ENCODE data around the gene KREMEN2. TPM values are rescaled to one million over a fixed set of nuclear protein-coding genes. Genes with fewer than 3 reads are reported as not detected.

Gene KREMEN2
- total and polyA plus RNA-seq, 2 of the 13 experiments (the other 11 are each of a cell fraction or from before 2014, with no cell fraction given), result 0.48 to 1.2 TPM

DNA sequence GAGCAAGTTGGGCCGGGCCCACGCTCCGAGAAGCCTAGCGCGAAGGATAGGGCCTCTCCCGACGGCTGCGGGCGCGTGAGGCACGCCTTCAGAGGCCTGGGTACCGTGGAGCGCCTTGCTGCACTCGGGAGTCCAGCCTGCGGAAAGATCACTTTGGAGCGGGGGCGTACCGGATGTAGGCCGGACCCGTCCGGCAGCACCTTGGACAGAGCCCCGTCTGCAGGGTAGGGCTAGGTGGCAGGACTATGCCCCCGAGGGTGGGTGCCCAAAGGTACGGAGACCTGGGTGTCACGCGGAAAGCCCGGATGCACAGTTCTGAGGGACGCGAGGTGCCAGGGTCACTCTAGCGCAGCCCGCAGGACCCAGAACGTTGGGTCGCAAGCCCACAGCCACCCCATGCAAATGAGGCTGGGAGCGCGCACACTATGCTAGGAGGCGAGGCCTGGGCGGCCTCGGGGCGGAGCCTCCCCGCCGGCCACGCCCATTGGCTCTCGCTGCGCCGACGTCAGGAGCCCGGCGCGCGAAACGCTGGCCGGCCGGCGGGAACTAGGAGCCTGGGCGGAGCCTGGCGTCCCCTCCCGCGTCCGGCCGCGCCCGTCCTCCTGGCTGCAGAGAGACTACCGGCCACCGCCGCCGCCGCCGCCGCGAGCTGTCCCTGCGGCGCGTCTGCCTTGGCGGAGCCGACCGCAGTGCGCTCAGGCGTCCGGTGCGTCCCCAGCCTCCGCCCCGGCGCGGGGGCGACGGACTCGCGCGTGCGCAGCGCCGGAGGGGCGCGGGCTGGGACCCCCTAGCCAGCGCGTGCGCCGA is 4.9 kb downstream of the KREMEN2 start, which contains the start of gene PAQR4 (continued):
- TF ChIP-seq TP53 (CRISPR knock-in tag; conservative IDR thresholded peaks at IDR 0.05), result peak; percentile 88
- TF ChIP-seq BRCA1 (CRISPR knock-in tag; IDR thresholded peaks at IDR 0.05), result peak; percentile 96
- peak; percentile 91 for TF ChIP-seq MYC (CRISPR knock-in tag; IDR thresholded peaks at IDR 0.05; ENCODE audit: borderline replicate concordance)
- no peak for TF ChIP-seq ZNF207 (IDR thresholded peaks at IDR 0.05; ENCODE audit: borderline replicate concordance)
- no peak for TF ChIP-seq ZNF432 (CRISPR knock-in tag; IDR thresholded peaks at IDR 0.05; ENCODE audit: borderline replicate concordance)
- peak; percentile 91 for TF ChIP-seq ARNTL (CRISPR knock-in tag; IDR thresholded peaks at IDR 0.05)
- TF ChIP-seq, protein P1, sequence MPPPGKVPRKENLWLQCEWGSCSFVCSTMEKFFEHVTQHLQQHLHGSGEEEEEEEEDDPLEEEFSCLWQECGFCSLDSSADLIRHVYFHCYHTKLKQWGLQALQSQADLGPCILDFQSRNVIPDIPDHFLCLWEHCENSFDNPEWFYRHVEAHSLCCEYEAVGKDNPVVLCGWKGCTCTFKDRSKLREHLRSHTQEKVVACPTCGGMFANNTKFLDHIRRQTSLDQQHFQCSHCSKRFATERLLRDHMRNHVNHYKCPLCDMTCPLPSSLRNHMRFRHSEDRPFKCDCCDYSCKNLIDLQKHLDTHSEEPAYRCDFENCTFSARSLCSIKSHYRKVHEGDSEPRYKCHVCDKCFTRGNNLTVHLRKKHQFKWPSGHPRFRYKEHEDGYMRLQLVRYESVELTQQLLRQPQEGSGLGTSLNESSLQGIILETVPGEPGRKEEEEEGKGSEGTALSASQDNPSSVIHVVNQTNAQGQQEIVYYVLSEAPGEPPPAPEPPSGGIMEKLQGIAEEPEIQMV (CRISPR knock-in tag; IDR thresholded peaks at IDR 0.05; ENCODE audit: low read depth), result peak; percentile 85
- TF ChIP-seq, protein P2, sequence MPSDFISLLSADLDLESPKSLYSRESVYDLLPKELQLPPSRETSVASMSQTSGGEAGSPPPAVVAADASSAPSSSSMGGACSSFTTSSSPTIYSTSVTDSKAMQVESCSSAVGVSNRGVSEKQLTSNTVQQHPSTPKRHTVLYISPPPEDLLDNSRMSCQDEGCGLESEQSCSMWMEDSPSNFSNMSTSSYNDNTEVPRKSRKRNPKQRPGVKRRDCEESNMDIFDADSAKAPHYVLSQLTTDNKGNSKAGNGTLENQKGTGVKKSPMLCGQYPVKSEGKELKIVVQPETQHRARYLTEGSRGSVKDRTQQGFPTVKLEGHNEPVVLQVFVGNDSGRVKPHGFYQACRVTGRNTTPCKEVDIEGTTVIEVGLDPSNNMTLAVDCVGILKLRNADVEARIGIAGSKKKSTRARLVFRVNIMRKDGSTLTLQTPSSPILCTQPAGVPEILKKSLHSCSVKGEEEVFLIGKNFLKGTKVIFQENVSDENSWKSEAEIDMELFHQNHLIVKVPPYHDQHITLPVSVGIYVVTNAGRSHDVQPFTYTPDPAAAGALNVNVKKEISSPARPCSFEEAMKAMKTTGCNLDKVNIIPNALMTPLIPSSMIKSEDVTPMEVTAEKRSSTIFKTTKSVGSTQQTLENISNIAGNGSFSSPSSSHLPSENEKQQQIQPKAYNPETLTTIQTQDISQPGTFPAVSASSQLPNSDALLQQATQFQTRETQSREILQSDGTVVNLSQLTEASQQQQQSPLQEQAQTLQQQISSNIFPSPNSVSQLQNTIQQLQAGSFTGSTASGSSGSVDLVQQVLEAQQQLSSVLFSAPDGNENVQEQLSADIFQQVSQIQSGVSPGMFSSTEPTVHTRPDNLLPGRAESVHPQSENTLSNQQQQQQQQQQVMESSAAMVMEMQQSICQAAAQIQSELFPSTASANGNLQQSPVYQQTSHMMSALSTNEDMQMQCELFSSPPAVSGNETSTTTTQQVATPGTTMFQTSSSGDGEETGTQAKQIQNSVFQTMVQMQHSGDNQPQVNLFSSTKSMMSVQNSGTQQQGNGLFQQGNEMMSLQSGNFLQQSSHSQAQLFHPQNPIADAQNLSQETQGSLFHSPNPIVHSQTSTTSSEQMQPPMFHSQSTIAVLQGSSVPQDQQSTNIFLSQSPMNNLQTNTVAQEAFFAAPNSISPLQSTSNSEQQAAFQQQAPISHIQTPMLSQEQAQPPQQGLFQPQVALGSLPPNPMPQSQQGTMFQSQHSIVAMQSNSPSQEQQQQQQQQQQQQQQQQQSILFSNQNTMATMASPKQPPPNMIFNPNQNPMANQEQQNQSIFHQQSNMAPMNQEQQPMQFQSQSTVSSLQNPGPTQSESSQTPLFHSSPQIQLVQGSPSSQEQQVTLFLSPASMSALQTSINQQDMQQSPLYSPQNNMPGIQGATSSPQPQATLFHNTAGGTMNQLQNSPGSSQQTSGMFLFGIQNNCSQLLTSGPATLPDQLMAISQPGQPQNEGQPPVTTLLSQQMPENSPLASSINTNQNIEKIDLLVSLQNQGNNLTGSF (CRISPR knock-in tag; IDR thresholded peaks at IDR 0.05), result peak; percentile 91; the same call in 1 of the 2 replicates
- TF ChIP-seq ZNF232 (CRISPR knock-in tag; IDR thresholded peaks at IDR 0.05; ENCODE audit: borderline replicate concordance), result peak; percentile 98
- TF ChIP-seq, protein P3, sequence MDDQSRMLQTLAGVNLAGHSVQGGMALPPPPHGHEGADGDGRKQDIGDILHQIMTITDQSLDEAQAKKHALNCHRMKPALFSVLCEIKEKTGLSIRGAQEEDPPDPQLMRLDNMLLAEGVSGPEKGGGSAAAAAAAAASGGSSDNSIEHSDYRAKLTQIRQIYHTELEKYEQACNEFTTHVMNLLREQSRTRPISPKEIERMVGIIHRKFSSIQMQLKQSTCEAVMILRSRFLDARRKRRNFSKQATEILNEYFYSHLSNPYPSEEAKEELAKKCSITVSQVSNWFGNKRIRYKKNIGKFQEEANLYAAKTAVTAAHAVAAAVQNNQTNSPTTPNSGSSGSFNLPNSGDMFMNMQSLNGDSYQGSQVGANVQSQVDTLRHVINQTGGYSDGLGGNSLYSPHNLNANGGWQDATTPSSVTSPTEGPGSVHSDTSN (CRISPR knock-in tag; IDR thresholded peaks at IDR 0.05; ENCODE audit: borderline replicate concordance), result 0 out of 2 replicates have a peak, but pooled peaks have one; percentile 84
- peak; percentile 98 for TF ChIP-seq ZFX (CRISPR knock-in tag; IDR thresholded peaks at IDR 0.05; ENCODE audit: low read depth)
- TF ChIP-seq, protein P4, sequence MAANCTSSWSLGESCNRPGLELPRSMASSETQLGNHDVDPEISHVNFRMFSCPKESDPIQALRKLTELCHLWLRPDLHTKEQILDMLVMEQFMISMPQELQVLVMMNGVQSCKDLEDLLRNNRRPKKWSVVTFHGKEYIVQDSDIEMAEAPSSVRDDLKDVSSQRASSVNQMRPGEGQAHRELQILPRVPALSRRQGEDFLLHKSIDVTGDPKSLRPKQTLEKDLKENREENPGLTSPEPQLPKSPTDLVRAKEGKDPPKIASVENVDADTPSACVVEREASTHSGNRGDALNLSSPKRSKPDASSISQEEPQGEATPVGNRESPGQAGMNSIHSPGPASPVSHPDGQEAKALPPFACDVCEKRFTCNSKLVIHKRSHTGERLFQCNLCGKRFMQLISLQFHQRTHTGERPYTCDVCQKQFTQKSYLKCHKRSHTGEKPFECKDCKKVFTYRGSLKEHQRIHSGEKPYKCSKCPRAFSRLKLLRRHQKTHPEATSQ (CRISPR knock-in tag; IDR thresholded peaks at IDR 0.05; ENCODE audit: borderline replicate concordance), result peak; percentile 89
- peak; percentile 98 for TF ChIP-seq ZNF747 (CRISPR knock-in tag; IDR thresholded peaks at IDR 0.05; ENCODE audit: borderline replicate concordance)
- peak; percentile 53; the same call in 1 of the 2 replicates for TF ChIP-seq SIX1 (CRISPR knock-in tag; IDR thresholded peaks at IDR 0.05; ENCODE audit: borderline replicate concordance)
- 0 out of 2 replicates have a peak, but pooled peaks have one; percentile 89 for TF ChIP-seq ZBTB1 (CRISPR knock-in tag; IDR thresholded peaks at IDR 0.05; ENCODE audit: borderline replicate concordance)
- TF ChIP-seq NR2C2 (CRISPR knock-in tag; IDR thresholded peaks at IDR 0.05; ENCODE audit: borderline replicate concordance), result peak; percentile 73
- TF ChIP-seq ZNF703 (CRISPR knock-in tag; IDR thresholded peaks at IDR 0.05; ENCODE audit: borderline replicate concordance), result peak; percentile 74; the same call in 1 of the 2 replicates
- peak; percentile 80 for TF ChIP-seq NFYB (CRISPR knock-in tag; IDR thresholded peaks at IDR 0.05)
- no peak for TF ChIP-seq ZNF460 (CRISPR knock-in tag; IDR thresholded peaks at IDR 0.05; ENCODE audit: borderline replicate concordance)

Data from HepG2 (cell line).